ENCODE results near the gene PAGE5. TPM values are rescaled to one million over a fixed set of nuclear protein-coding genes. Genes with fewer than 3 reads are reported as not detected.

Gene PAGE5
- polyA plus RNA-seq, 3 donors: not detected

GRCh38 chrX:55264816-55265215 lies 44.7 kb downstream of the PAGE5 start, which contains the start of gene PAGE3:
Gene PAGE3 (minus strand): TSS chrX:55264916. CDS start chrX:55263903, 1,013 bp downstream.
- TF ChIP-seq CTCF (IDR thresholded peaks at IDR 0.05): no peak
- H4K20me1 ChIP-seq (ENCODE audit: insufficient read depth, low read length): no peaks in the 10 kb centered on the region
- no peak within 1 kb of the TSS for H3K4me3 ChIP-seq (replicated peaks in 1 of 3; ENCODE audit: low read depth in 2 of 3, low read length in 3 of 3)
- H3K27me3 Mint-ChIP-seq (ENCODE audit: low read depth in 3 of 3): peaks cover 0 to 2% (median 2%) of the 10 kb centered on the region in 3 donors
- no peaks in the 10 kb centered on the region for H3K27me3 ChIP-seq (ENCODE audit: control insufficient read depth in 2 of 2, insufficient read depth in 2 of 2, low read length in 2 of 2)
- H3K36me3 Mint-ChIP-seq: no peaks in the 10 kb centered on the region
- no peak within 1 kb of the TSS for H3K27ac ChIP-seq (ENCODE audit: low read depth in 1 of 2, low read length in 2 of 2)
- peaks cover 7 to 10% of the 10 kb centered on the region in 2 donors for H3K9me3 ChIP-seq (replicated peaks in 1 of 2; ENCODE audit: control insufficient read depth in 1 of 2, insufficient read depth in 1 of 2, low read length in 2 of 2)
- H3K4me3 Mint-ChIP-seq: no peak within 1 kb of the TSS
- H2AFZ ChIP-seq (ENCODE audit: insufficient read depth, low read depth, low read length, poor library complexity, severe bottlenecking): no peak within 1 kb of the TSS
- intact Hi-C loops (cut with micrococcal nuclease): no loop called here
- no peak within 1 kb of the TSS for H3K9ac ChIP-seq (ENCODE audit: insufficient read depth, low read length, poor library complexity, severe bottlenecking)
- no peak within 1 kb of the TSS for H3K27ac Mint-ChIP-seq
- no peak within 1 kb of the TSS for H3K4me2 ChIP-seq (replicated peaks; ENCODE audit: extremely low read depth, low read length, poor library complexity, severe bottlenecking)
- no CpG with 5 or more reads among the region's 5 CpGs for WGBS (ENCODE audit: insufficient coverage)
- peaks cover 0 to 21% (median 8%) of the 10 kb centered on the region in 7 donors for H3K9me3 Mint-ChIP-seq
- H3K4me1 Mint-ChIP-seq: no peaks in the 10 kb centered on the region
- no peaks in the 10 kb centered on the region for H3K79me2 ChIP-seq (ENCODE audit: insufficient read depth, low read length)
- H3K36me3 ChIP-seq (replicated peaks in 1 of 2; ENCODE audit: control insufficient read depth in 1 of 2, insufficient read depth in 2 of 2, low read length in 2 of 2): no peaks in the 10 kb centered on the region
- DNase-seq: no peak
- no peaks in the 10 kb centered on the region for H3K4me1 ChIP-seq (ENCODE audit: control insufficient read depth in 1 of 2, insufficient read depth in 2 of 2, low read length in 2 of 2)

Other genes with a start within 250 kb of the PAGE5 start
- under 1 TPM in 2 of 3 donors, not detected in 1; 0.11 to 0.21 TPM for gene PFKFB1, start 226.2 kb upstream of the PAGE5 start, polyA plus RNA-seq
- 10 to 100 TPM; 13.3 to 17.8 (median 14.4) TPM for gene APEX2, start 220.0 kb upstream of the PAGE5 start, polyA plus RNA-seq
- 1 to 10 TPM in 1 of 3 donors, not detected in 2; 1.1 TPM for gene ALAS2, start 189.4 kb upstream of the PAGE5 start, polyA plus RNA-seq
- not detected for gene PAGE2B, start 145.3 kb upstream of the PAGE5 start, polyA plus RNA-seq
- not detected for gene PAGE2, start 131.3 kb upstream of the PAGE5 start, polyA plus RNA-seq
- gene PAGE3, start 44.6 kb downstream of the PAGE5 start, polyA plus RNA-seq: not detected
- gene MAGEH1, start 231.8 kb downstream of the PAGE5 start, polyA plus RNA-seq: 1 to 10 TPM; 2.7 to 9.8 (median 7.8) TPM